Tibial artery (tissue), 4 donors: ENCODE results near the gene IFT43.

Experiments used
- DNase-seq, 2 donors: peaks; one replicate each; pipeline ENCODE4 v3.0.0-alpha.2; 2019
- H3K27ac ChIP-seq, 2 donors: fragments of 200-600 bp; sonication (generic) in 1 of 2; 1 replicate in 1 of 2; 2 replicates in 1 of 2; pipeline ENCODE4 v1.5.1; 2018 to 2019; ENCODE audit warnings: mild to moderate bottlenecking in 1 of 2
- H3K27me3 ChIP-seq, 2 donors: fragments of 200-600 bp; sonication (generic) in 1 of 2; one replicate each; pipeline versions ENCODE4 v1.5.1 to v1.6.0; 2016 to 2019
- H3K36me3 ChIP-seq, 3 donors: fragments of 200-600 bp; sonication (generic) in 2 of 3; one replicate each; pipeline ENCODE4 v1.5.1; 2016 to 2019; ENCODE audit warnings: mild to moderate bottlenecking in 2 of 3
- H3K4me1 ChIP-seq, 4 donors: fragments of 200-600 bp; sonication (generic) in 2 of 4; 1 replicate in 3 of 4; 2 replicates in 1 of 4; pipeline ENCODE4 v1.5.1; 2016 to 2019
- H3K4me3 ChIP-seq, 2 donors: fragments of 200-600 bp; sonication (generic) in 1 of 2; 1 replicate in 1 of 2; 2 replicates in 1 of 2; pipeline ENCODE4 v1.5.1; 2018 to 2019; ENCODE audit warnings: mild to moderate bottlenecking in 2 of 2
- H3K9me3 ChIP-seq, 3 donors: fragments of 200-600 bp; sonication (generic) in 1 of 3; one replicate each; pipeline ENCODE4 v1.5.1; 2016 to 2019
- CTCF ChIP-seq, 2 experiments: fragments of 200-600 bp in 1 of 2; fragments of 450-650 bp in 1 of 2; IDR thresholded peaks; one replicate each; pipeline ENCODE4 v1.5.1; 2017 to 2019; ENCODE audit warnings: antibody characterized with exemption in 2 of 2, mild to moderate bottlenecking in 1 of 2, moderate library complexity in 1 of 2
- intact Hi-C: fragments of 100-400 bp; cut with DNase I; formaldehyde crosslinking; loops from one replicate; pipeline ENCODE4 v1.15.0; 2023; ENCODE audit warnings: low total_unique reads

Gene IFT43

GRCh38 chr14:76056128-76056527 is 70.6 kb downstream of the IFT43 start:
- Histone ChIP-seq H3K27ac (no peak overlapping the region), H3K9me3 (no peaks in the 10 kb centered on the region), H3K4me1 (no peaks in the 10 kb centered on the region), H3K4me3 (no peak overlapping the region), H3K36me3 (peaks cover 17 to 41% (median 24%) of the 10 kb centered on the region in 3 donors), H3K27me3 (no peaks in the 10 kb centered on the region)
- no peak for DNase-seq
- TF ChIP-seq CTCF (IDR thresholded peaks at IDR 0.05): no peak
- intact Hi-C loops: loop anchor here (10.0 kb wide), 2 partner anchors 329 to 351 kb away; no protein-coding TSS in a partner anchor

- Histone ChIP-seq H3K4me1 (no peaks in the 10 kb centered on the region), H3K27ac (no peak overlapping the region), H3K27me3 (no peaks in the 10 kb centered on the region), H3K4me3 (no peak overlapping the region), H3K9me3 (no peaks in the 10 kb centered on the region), H3K36me3 (peaks cover 17 to 41% (median 24%) of the 10 kb centered on the region in 3 donors)
- no peak for DNase-seq
- TF ChIP-seq CTCF (IDR thresholded peaks at IDR 0.05): no peak
- intact Hi-C loops: loop anchor here (10.0 kb wide), 2 partner anchors 327 to 353 kb away; no protein-coding TSS in a partner anchor
Observed at GRCh38 chr14:76057914-76058313, 72.4 kb downstream of the IFT43 start.

GRCh38 chr14:76063327-76063726 is 77.8 kb downstream of the IFT43 start:
- no peak overlapping the region for H3K27ac ChIP-seq
- H3K36me3 ChIP-seq: peaks cover 38 to 73% (median 65%) of the 10 kb centered on the region in 3 donors
- intact Hi-C loops: no loop called here
- TF ChIP-seq CTCF (IDR thresholded peaks at IDR 0.05): no peak
- no peaks in the 10 kb centered on the region for H3K27me3 ChIP-seq
- no peaks in the 10 kb centered on the region for H3K4me1 ChIP-seq
- H3K4me3 ChIP-seq: no peak overlapping the region
- H3K9me3 ChIP-seq: no peaks in the 10 kb centered on the region
- no peak for DNase-seq

- TF ChIP-seq CTCF (IDR thresholded peaks at IDR 0.05): no peak
- intact Hi-C loops: no loop called here
- H3K9me3 ChIP-seq: no peaks in the 10 kb centered on the region
- H3K4me3 ChIP-seq: no peak overlapping the region
- DNase-seq: no peak
- peaks cover 25 to 71% (median 55%) of the 10 kb centered on the region in 3 donors for H3K36me3 ChIP-seq
- H3K27ac ChIP-seq: no peak overlapping the region
- H3K27me3 ChIP-seq: no peaks in the 10 kb centered on the region
- H3K4me1 ChIP-seq: no peaks in the 10 kb centered on the region
Observed at GRCh38 chr14:76065519-76065918, 80.0 kb downstream of the IFT43 start.

- TF ChIP-seq CTCF (IDR thresholded peaks at IDR 0.05): no peak
- no peak overlapping the region for H3K4me3 ChIP-seq
- H3K36me3 ChIP-seq: peaks cover 21 to 82% (median 72%) of the 10 kb centered on the region in 3 donors
- no peak overlapping the region for H3K27ac ChIP-seq
- no peaks in the 10 kb centered on the region for H3K4me1 ChIP-seq
- no peaks in the 10 kb centered on the region for H3K27me3 ChIP-seq
- DNase-seq: no peak
- no peaks in the 10 kb centered on the region for H3K9me3 ChIP-seq
- intact Hi-C loops: no loop called here
Observed at GRCh38 chr14:76067536-76067935, 82.0 kb downstream of the IFT43 start.

- Histone ChIP-seq H3K9me3 (no peaks in the 10 kb centered on the region), H3K27ac (no peak overlapping the region), H3K4me1 (no peaks in the 10 kb centered on the region), H3K4me3 (no peak overlapping the region), H3K27me3 (no peaks in the 10 kb centered on the region), H3K36me3 (peaks cover 0 to 66% (median 41%) of the 10 kb centered on the region in 3 donors)
- intact Hi-C loops: no loop called here
- DNase-seq: no peak
- no peak for TF ChIP-seq CTCF (IDR thresholded peaks at IDR 0.05)
Observed at GRCh38 chr14:76073717-76074116, 88.2 kb downstream of the IFT43 start.
